ENCODE results near the gene TMEM235. TPM values are rescaled to one million over a fixed set of nuclear protein-coding genes. Genes with fewer than 3 reads are reported as not detected.
A peak's percentile ranks its signal among the peaks of the same experiment; 100 is the strongest.
"Not testable (repeated sequence)": the region's sequence is repeated elsewhere in the genome, so short reads cannot be mapped to it uniquely, and the experiment has no call there.

TMEM235 gene
- total RNA-seq, 2 experiments from 2014 or later, result not detected

GRCh38 chr17:78247304-78247703, 15.9 kb downstream of the TMEM235 start:
- CTCF ChIA-PET, result interaction anchor here (0.6 to 1.9 kb wide), 4 partner anchors 9 to 211 kb away, joined by 3 to 6 read pairs (median 4); no protein-coding TSS in a partner anchor
- H3K27ac Mint-ChIP-seq, result no peak overlapping the region
- peaks cover 3% of the 10 kb centered on the region for H3K27me3 Mint-ChIP-seq
- H3K36me3 Mint-ChIP-seq (ENCODE audit: low read depth), result no peaks in the 10 kb centered on the region
- no peaks in the 10 kb centered on the region for H3K9me3 Mint-ChIP-seq
- peaks cover 19% of the 10 kb centered on the region for H3K4me1 Mint-ChIP-seq
- H3K4me3 Mint-ChIP-seq, result no peak overlapping the region
- DNase-seq, result no peak
- POLR2A ChIA-PET, result no interaction called here

GRCh38 chr17:78248051-78248914, 16.9 kb downstream of the TMEM235 start:
- ChIA-PET POLR2A (no interaction called here), CTCF (interaction anchor here (1.0 to 1.2 kb wide), 2 partner anchors 13 to 16 kb away, joined by 3 to 4 read pairs; no protein-coding TSS in a partner anchor)
- Mint-ChIP-seq H3K36me3 (ENCODE audit: low read depth) (no peaks in the 10 kb centered on the region), H3K4me1 (peaks cover 28% of the 10 kb centered on the region), H3K4me3 (no peak overlapping the region), H3K9me3 (no peaks in the 10 kb centered on the region), H3K27me3 (peaks cover 3% of the 10 kb centered on the region), H3K27ac (peak overlapping the region; percentile 19)
- DNase-seq, result no peak

- no peaks in the 10 kb centered on the region for H3K36me3 Mint-ChIP-seq (ENCODE audit: low read depth)
- H3K27ac Mint-ChIP-seq, result no peak overlapping the region
- H3K27me3 Mint-ChIP-seq, result peaks cover 3% of the 10 kb centered on the region
- H3K4me1 Mint-ChIP-seq, result peaks cover 33% of the 10 kb centered on the region
- no peaks in the 10 kb centered on the region for H3K9me3 Mint-ChIP-seq
- no peak overlapping the region for H3K4me3 Mint-ChIP-seq
- CTCF ChIA-PET, result interaction anchor here (0.7 to 3.1 kb wide), 16 partner anchors 8 to 226 kb away, joined by 3 to 27 read pairs (median 4); no protein-coding TSS in a partner anchor
- POLR2A ChIA-PET, result no interaction called here
- DNase-seq, result no peak
These were observed 17.8 kb downstream of the TMEM235 start for GRCh38 chr17:78249074-78249817.

- H3K36me3 Mint-ChIP-seq (ENCODE audit: low read depth), result no peaks in the 10 kb centered on the region
- ChIA-PET CTCF (interaction anchor here (0.6 to 3.1 kb wide), 41 partner anchors 8 to 559 kb away, joined by 3 to 27 read pairs (median 4); partner anchors contain the start of gene TMEM235), POLR2A (interaction anchor here (1.2 kb wide), 1 partner anchor 109 kb away, joined by 4 read pairs; no protein-coding TSS in a partner anchor)
- H3K4me3 Mint-ChIP-seq, result no peak overlapping the region
- H3K4me1 Mint-ChIP-seq, result peaks cover 39% of the 10 kb centered on the region
- peaks cover 2% of the 10 kb centered on the region for H3K9me3 Mint-ChIP-seq
- H3K27me3 Mint-ChIP-seq, result peaks cover 3% of the 10 kb centered on the region
- DNase-seq, result no peak
- no peak overlapping the region for H3K27ac Mint-ChIP-seq
These were observed 18.7 kb downstream of the TMEM235 start for GRCh38 chr17:78249818-78250806.

- peak overlapping the region; percentile 88 for H3K27ac Mint-ChIP-seq
- ChIA-PET CTCF (interaction anchor here (0.6 to 3.1 kb wide), 46 partner anchors 8 to 561 kb away, joined by 3 to 27 read pairs (median 4); partner anchors contain the start of gene TMEM235), POLR2A (interaction anchor here (1.2 kb wide), 1 partner anchor 108 kb away, joined by 4 read pairs; no protein-coding TSS in a partner anchor)
- peak; percentile 88 for DNase-seq
- H3K4me3 Mint-ChIP-seq, result peak overlapping the region; percentile 77
- peaks cover 2% of the 10 kb centered on the region for H3K9me3 Mint-ChIP-seq
- peaks cover 48% of the 10 kb centered on the region for H3K4me1 Mint-ChIP-seq
- no peaks in the 10 kb centered on the region for H3K36me3 Mint-ChIP-seq (ENCODE audit: low read depth)
- no peaks in the 10 kb centered on the region for H3K27me3 Mint-ChIP-seq
These were observed 19.7 kb downstream of the TMEM235 start for GRCh38 chr17:78250891-78251772.

- H3K4me3 Mint-ChIP-seq, result peak overlapping the region; percentile 77
- H3K36me3 Mint-ChIP-seq (ENCODE audit: low read depth), result no peaks in the 10 kb centered on the region
- ChIA-PET POLR2A (no interaction called here), CTCF (interaction anchor here (0.6 to 3.1 kb wide), 31 partner anchors 9 to 236 kb away, joined by 3 to 27 read pairs (median 5); partner anchors contain the start of gene TMEM235)
- no peaks in the 10 kb centered on the region for H3K27me3 Mint-ChIP-seq
- peak overlapping the region; percentile 88 for H3K27ac Mint-ChIP-seq
- H3K9me3 Mint-ChIP-seq, result peaks cover 2% of the 10 kb centered on the region
- no peak for DNase-seq
- H3K4me1 Mint-ChIP-seq, result peaks cover 54% of the 10 kb centered on the region
These were observed 20.3 kb downstream of the TMEM235 start for GRCh38 chr17:78251773-78252103.

- peaks cover 57% of the 10 kb centered on the region for H3K4me1 Mint-ChIP-seq
- peaks cover 2% of the 10 kb centered on the region for H3K9me3 Mint-ChIP-seq
- peak overlapping the region; percentile 77 for H3K4me3 Mint-ChIP-seq
- H3K27me3 Mint-ChIP-seq, result no peaks in the 10 kb centered on the region
- ChIA-PET CTCF (interaction anchor here (0.7 to 3.1 kb wide), 12 partner anchors 10 to 170 kb away, joined by 3 to 18 read pairs (median 6); partner anchors contain the start of gene TMEM235), POLR2A (no interaction called here)
- DNase-seq, result peak; percentile 85
- H3K36me3 Mint-ChIP-seq (ENCODE audit: low read depth), result no peaks in the 10 kb centered on the region
- peak overlapping the region; percentile 88 for H3K27ac Mint-ChIP-seq
These were observed 20.7 kb downstream of the TMEM235 start for GRCh38 chr17:78252111-78252634.

- CTCF ChIA-PET, result interaction anchor here (0.6 to 1.7 kb wide), 4 partner anchors 10 to 30 kb away, joined by 3 to 8 read pairs (median 3); no protein-coding TSS in a partner anchor
- H3K27me3 Mint-ChIP-seq, result no peaks in the 10 kb centered on the region
- no peaks in the 10 kb centered on the region for H3K36me3 Mint-ChIP-seq (ENCODE audit: low read depth)
- DNase-seq, result peak; percentile 36
- H3K4me1 Mint-ChIP-seq, result peaks cover 65% of the 10 kb centered on the region
- peaks cover 2% of the 10 kb centered on the region for H3K9me3 Mint-ChIP-seq
- POLR2A ChIA-PET, result no interaction called here
- H3K4me3 Mint-ChIP-seq, result peak overlapping the region; percentile 77
- peak overlapping the region; percentile 88 for H3K27ac Mint-ChIP-seq
These were observed 21.5 kb downstream of the TMEM235 start for GRCh38 chr17:78252701-78253635.

- Mint-ChIP-seq H3K27ac (peak overlapping the region; percentile 89), H3K4me3 (peak overlapping the region; percentile 77), H3K4me1 (peaks cover 69% of the 10 kb centered on the region)
- H3K9me3 Mint-ChIP-seq; POLR2A ChIA-PET; DNase-seq; H3K27me3 Mint-ChIP-seq; H3K36me3 Mint-ChIP-seq (ENCODE audit: low read depth): not testable (repeated sequence)
- CTCF ChIA-PET, result interaction anchor here (0.6 to 0.7 kb wide), 2 partner anchors 22 to 31 kb away, joined by 3 read pairs; no protein-coding TSS in a partner anchor
These were observed 22.2 kb downstream of the TMEM235 start for GRCh38 chr17:78253636-78253945.

- peak overlapping the region; percentile 77 for H3K4me3 Mint-ChIP-seq
- peak; percentile 86 for DNase-seq
- ChIA-PET CTCF (interaction anchor here (2.8 kb wide), 1 partner anchor 168 kb away, joined by 10 read pairs; no protein-coding TSS in a partner anchor), POLR2A (no interaction called here)
- H3K9me3 Mint-ChIP-seq, result peaks cover 2% of the 10 kb centered on the region
- H3K4me1 Mint-ChIP-seq, result peaks cover 70% of the 10 kb centered on the region
- no peaks in the 10 kb centered on the region for H3K27me3 Mint-ChIP-seq
- no peaks in the 10 kb centered on the region for H3K36me3 Mint-ChIP-seq (ENCODE audit: low read depth)
- H3K27ac Mint-ChIP-seq, result peak overlapping the region; percentile 89
These were observed 22.7 kb downstream of the TMEM235 start for GRCh38 chr17:78253946-78254672.
